ENCODE results near the gene ZNF101. TPM values are rescaled to one million over a fixed set of nuclear protein-coding genes. Genes with fewer than 3 reads are reported as not detected.
A peak's percentile ranks its signal among the peaks of the same experiment; 100 is the strongest.
"Not testable (repeated sequence)": the region's sequence is repeated elsewhere in the genome, so short reads cannot be mapped to it uniquely, and the experiment has no call there.

The ZNF101 gene
- total and polyA plus RNA-seq, 2 experiments from 2014 or later: 5.9 to 6.0 TPM

- H3K9me3 ChIP-seq (ENCODE audit: low read depth): no peaks in the 10 kb centered on the region
- no peak for DNase-seq (ENCODE audit: low read depth in 1 of 2, low spot score in 1 of 2)
- no peak for TF ChIP-seq CTCF (IDR thresholded peaks at IDR 0.05; ENCODE audit: low read depth, low read length)
- H3K4me1 ChIP-seq (ENCODE audit: low read depth): peaks cover 4% of the 10 kb centered on the region
- H3K36me3 ChIP-seq: peaks cover 12% of the 10 kb centered on the region
- no peak overlapping the region for H3K27ac ChIP-seq
- H3K4me3 ChIP-seq: no peak overlapping the region
- no peaks in the 10 kb centered on the region for H3K27me3 ChIP-seq
Measured at GRCh38 chr19:19661141-19661674, 7.4 kb upstream of the ZNF101 start.

- Histone ChIP-seq H3K4me1 (ENCODE audit: low read depth) (peaks cover 4% of the 10 kb centered on the region), H3K36me3 (peaks cover 12% of the 10 kb centered on the region), H3K9me3 (ENCODE audit: low read depth) (no peaks in the 10 kb centered on the region), H3K4me3 (no peak overlapping the region), H3K27me3 (no peaks in the 10 kb centered on the region), H3K27ac (no peak overlapping the region)
- no peak for TF ChIP-seq CTCF (IDR thresholded peaks at IDR 0.05; ENCODE audit: low read depth, low read length)
- DNase-seq (ENCODE audit: low read depth in 1 of 2, low spot score in 1 of 2): no peak
Measured at GRCh38 chr19:19661675-19662251, 6.9 kb upstream of the ZNF101 start.

GRCh38 chr19:19662344-19662743 lies 6.3 kb upstream of the ZNF101 start:
- Histone ChIP-seq H3K27ac (no peak overlapping the region), H3K4me1 (ENCODE audit: low read depth) (peaks cover 4% of the 10 kb centered on the region), H3K36me3 (peaks cover 9% of the 10 kb centered on the region), H3K9me3 (ENCODE audit: low read depth) (no peaks in the 10 kb centered on the region), H3K4me3 (peak overlapping the region; percentile 96), H3K27me3 (no peaks in the 10 kb centered on the region)
- TF ChIP-seq CTCF (IDR thresholded peaks at IDR 0.05; ENCODE audit: low read depth, low read length): no peak
- no peak for DNase-seq (ENCODE audit: low read depth in 1 of 2, low spot score in 1 of 2)

GRCh38 chr19:19662871-19663255 lies 5.8 kb upstream of the ZNF101 start:
- no peaks in the 10 kb centered on the region for H3K27me3 ChIP-seq
- no peaks in the 10 kb centered on the region for H3K9me3 ChIP-seq (ENCODE audit: low read depth)
- H3K4me3 ChIP-seq: peak overlapping the region; percentile 96
- peaks cover 5% of the 10 kb centered on the region for H3K36me3 ChIP-seq
- DNase-seq (ENCODE audit: low read depth in 1 of 2, low spot score in 1 of 2): peak in 1 of 2 donors; percentile 12
- TF ChIP-seq CTCF (IDR thresholded peaks at IDR 0.05; ENCODE audit: low read depth, low read length): no peak
- H3K27ac ChIP-seq: peak overlapping the region; percentile 15
- peaks cover 4% of the 10 kb centered on the region for H3K4me1 ChIP-seq (ENCODE audit: low read depth)

- H3K27me3 ChIP-seq: no peaks in the 10 kb centered on the region
- peak within 1 kb of the TSS; percentile 15 for H3K27ac ChIP-seq
- DNase-seq (ENCODE audit: low read depth in 1 of 2, low spot score in 1 of 2): peak; percentile 98 to 99
- peaks cover 4% of the 10 kb centered on the region for H3K4me1 ChIP-seq (ENCODE audit: low read depth)
- no peaks in the 10 kb centered on the region for H3K9me3 ChIP-seq (ENCODE audit: low read depth)
- H3K4me3 ChIP-seq: peak within 1 kb of the TSS; percentile 96
- H3K36me3 ChIP-seq: peaks cover under 1% of the 10 kb centered on the region
- TF ChIP-seq CTCF (IDR thresholded peaks at IDR 0.05; ENCODE audit: low read depth, low read length): no peak
Measured at GRCh38 chr19:19663256-19664120, 5.2 kb upstream of the ZNF101 start, which contains the start of gene ATP13A1. Gene ATP13A1 (minus strand): TSS chr19:19663676. CDS start chr19:19663666, 10 bp downstream.

GRCh38 chr19:19665420-19665948 lies 3.2 kb upstream of the ZNF101 start:
- not testable (repeated sequence) for H3K36me3 ChIP-seq; H3K27me3 ChIP-seq; DNase-seq (ENCODE audit: low read depth in 1 of 2, low spot score in 1 of 2); H3K27ac ChIP-seq; H3K4me1 ChIP-seq (ENCODE audit: low read depth); H3K4me3 ChIP-seq; H3K9me3 ChIP-seq (ENCODE audit: low read depth)
